HCT116 (cell line): Measurements from ENCODE around the gene COL1A1. TPM values are rescaled to one million over a fixed set of nuclear protein-coding genes. Genes with fewer than 3 reads are reported as not detected.

Experiments
- ATAC-seq: fragments of 200-7000 bp; cut with Tn5 transposase; 2 replicates; pipeline ENCODE4 v1.9.1; 2020; ENCODE audit warnings: mild to moderate bottlenecking, moderate library complexity
- BruUV-seq: library from RNA; stranded (reverse); fragments of 400-500 nt; replicated peaks from 2 replicates; lab custom pipeline; 2021; lab: Mats Ljungman, UMichigan
- CTCF ChIA-PET: fragments of 300-600 bp; sonication (Branson Sonifier 250); formaldehyde crosslinking; loops from one replicate; lab custom pipeline; 2021; ENCODE audit warnings: antibody characterized with exemption; lab: Charles Lee
- POLR2A ChIA-PET: fragments of 300-600, 350-600 bp; sonication (Branson Sonifier 250); formaldehyde crosslinking; loops from one replicate; lab custom pipeline; 2021; ENCODE audit warnings: antibody characterized with exemption; lab: Charles Lee
- RAD21 ChIA-PET, 2 experiments: fragments of 300-600 bp; sonication (Branson Sonifier 250); formaldehyde crosslinking; loops; one replicate each; lab custom pipeline; 2023; ENCODE audit warnings: low total read pairs in 2 of 2; ENCODE audit not compliant: uncharacterized antibody in 2 of 2, unreplicated experiment in 2 of 2, low non-redundant PET in 1 of 2; lab: Charles Lee
- DNase-seq: peaks from one replicate; pipeline ENCODE4 v3.0.0-alpha.2; 2010; ENCODE audit warnings: low read depth, low spot score
- H2AFZ ChIP-seq: fragments of 200-600 bp; shearing (Covaris generic), sonication (generic); 2 replicates; pipeline ENCODE4 v1.6.1; 2017; ENCODE audit warnings: low read depth, mixed run types, mixed read lengths, antibody characterized with exemption, low read length; ENCODE audit not compliant: poor library complexity, severe bottlenecking
- H3K27ac ChIP-seq: 2 replicates; pipeline ENCODE4 v1.5.1; 2012; ENCODE audit warnings: low read depth, low read length
- H3K27me3 ChIP-seq: fragments of 200-600 bp; sonication (generic); 2 replicates; pipeline ENCODE4 v1.6.1; 2016; ENCODE audit warnings: mixed run types, low read length, mixed read lengths; ENCODE audit not compliant: insufficient read depth
- H3K36me3 ChIP-seq, 2 experiments: fragments of 200-500 bp in 1 of 2; fragments of 200-600 bp in 1 of 2; sonication (Bioruptor generic) in 1 of 2; sonication (generic) in 1 of 2; 2 replicates each; pipeline versions ENCODE4 v1.5.1 to v1.6.1; 2014 to 2016; ENCODE audit warnings: low read length in 2 of 2, inconsistent platforms in 1 of 2, mixed read lengths in 1 of 2, mixed run types in 1 of 2; ENCODE audit not compliant: insufficient read depth in 2 of 2, control insufficient read depth in 1 of 2
- H3K4me1 ChIP-seq, 2 experiments: fragments of 200-600 bp in 1 of 2; sonication (generic) in 1 of 2; 2 replicates each; pipeline versions ENCODE4 v1.5.1 to v1.6.1; 2012 to 2017; ENCODE audit warnings: low read length in 2 of 2, inconsistent platforms in 1 of 2, mild to moderate bottlenecking in 1 of 2, mixed read lengths in 1 of 2, mixed run types in 1 of 2, moderate library complexity in 1 of 2; ENCODE audit not compliant: insufficient read depth in 2 of 2, control insufficient read depth in 1 of 2
- H3K4me2 ChIP-seq: fragments of 200-600 bp; sonication (generic); 2 replicates; pipeline ENCODE4 v1.6.1; 2017; ENCODE audit warnings: mixed run types, low read length, mixed read lengths
- H3K4me3 ChIP-seq, 2 experiments: fragments of 200-600 bp in 1 of 2; sonication (generic) in 1 of 2; replicated peaks in 1 of 2; 2 replicates each; pipeline ENCODE4 v1.5.1; 2011 to 2016; ENCODE audit warnings: low read length in 2 of 2, control low read depth in 1 of 2, low read depth in 1 of 2, mild to moderate bottlenecking in 1 of 2, mixed read lengths in 1 of 2, mixed run types in 1 of 2
- H3K79me2 ChIP-seq: fragments of 200-600 bp; sonication (generic); 2 replicates; pipeline ENCODE4 v1.6.1; 2017; ENCODE audit warnings: mild to moderate bottlenecking, mixed run types, low read length, moderate library complexity, mixed read lengths; ENCODE audit not compliant: insufficient read depth
- H3K9ac ChIP-seq: fragments of 200-600 bp; sonication (generic); 2 replicates; pipeline ENCODE4 v1.6.1; 2016; ENCODE audit warnings: low read length, mixed read lengths
- H3K9me2 ChIP-seq: fragments of 200-600 bp; sonication (generic), shearing (Covaris generic); 2 replicates; pipeline ENCODE4 v1.6.1; 2017; ENCODE audit warnings: mixed run types, mild to moderate bottlenecking, moderate library complexity; ENCODE audit not compliant: insufficient read depth
- H3K9me3 ChIP-seq, 2 experiments: fragments of 200-500 bp in 1 of 2; fragments of 200-600 bp in 1 of 2; sonication (Bioruptor generic) in 1 of 2; sonication (generic) in 1 of 2; 2 replicates each; pipeline ENCODE4 v1.6.1; 2014 to 2017; ENCODE audit warnings: low read length in 2 of 2, mixed read lengths in 2 of 2, inconsistent platforms in 1 of 2, low read depth in 1 of 2, mild to moderate bottlenecking in 1 of 2, mixed run types in 1 of 2, moderate library complexity in 1 of 2; ENCODE audit not compliant: control insufficient read depth in 1 of 2, insufficient read depth in 1 of 2
- H4K20me1 ChIP-seq: fragments of 200-600 bp; sonication (generic), shearing (Covaris generic); 2 replicates; pipeline ENCODE4 v1.6.1; 2017; ENCODE audit warnings: mixed run types, mild to moderate bottlenecking, moderate library complexity; ENCODE audit not compliant: insufficient read depth
- ATF3 ChIP-seq: IDR thresholded peaks from 2 replicates; pipeline ENCODE4 v1.6.1; 2012
- EGR1 ChIP-seq: IDR thresholded peaks from 2 replicates; pipeline ENCODE4 v1.6.1; 2012; ENCODE audit warnings: low read depth
- EZH2 ChIP-seq: fragments of 200-600 bp; sonication (generic); IDR thresholded peaks from 2 replicates; pipeline ENCODE4 v1.6.1; 2017; ENCODE audit warnings: antibody characterized with exemption, mixed run types
- EZH2phosphoT487 ChIP-seq: fragments of 200-600 bp; IDR thresholded peaks from 2 replicates; pipeline ENCODE4 v1.6.1; 2018; ENCODE audit warnings: antibody characterized with exemption, borderline replicate concordance
- FOSL1 ChIP-seq: IDR thresholded peaks from 2 replicates; pipeline ENCODE4 v1.6.1; 2012; ENCODE audit warnings: low read depth
- POLR2A ChIP-seq: IDR thresholded peaks from 2 replicates; pipeline ENCODE4 v1.7.0; 2011; ENCODE audit warnings: borderline replicate concordance; ENCODE audit not compliant: insufficient read depth, insufficient read length; ENCODE audit errors: extremely low read depth
- RAD21 ChIP-seq: IDR thresholded peaks from 2 replicates; pipeline ENCODE4 v1.6.1; 2012; ENCODE audit warnings: low read depth, mild to moderate bottlenecking
- SIN3A ChIP-seq: IDR thresholded peaks from 2 replicates; pipeline ENCODE4 v1.6.1; 2012; ENCODE audit warnings: low read depth
- TCF7L2 ChIP-seq: IDR thresholded peaks from 2 replicates; pipeline ENCODE4 v1.7.0; 2011; ENCODE audit warnings: borderline replicate concordance, inconsistent platforms; ENCODE audit not compliant: insufficient read depth, insufficient read length; ENCODE audit errors: extremely low read depth
- YY1 ChIP-seq: IDR thresholded peaks from 2 replicates; pipeline ENCODE4 v1.6.1; 2011; ENCODE audit warnings: low read length, low read depth, moderate library complexity, mild to moderate bottlenecking; ENCODE audit not compliant: insufficient replicate concordance; ENCODE audit errors: extremely low read depth
- ZFX ChIP-seq: fragments of 450-650 bp; IDR thresholded peaks from 2 replicates; pipeline ENCODE4 v1.6.1; 2017
- ZNF274 ChIP-seq: fragments of 200-500 bp; sonication (Bioruptor generic); IDR thresholded peaks from 2 replicates; pipeline ENCODE4 v1.6.1; 2014; ENCODE audit warnings: mild to moderate bottlenecking, low read depth, low read length, inconsistent platforms
- intact Hi-C: fragments of 100-400 bp; cut with micrococcal nuclease; formaldehyde crosslinking; loops from 2 replicates; pipeline ENCODE4 v1.10.0; 2022
- total RNA-seq: library from RNA; stranded (reverse); gene quantifications from one replicate; pipeline ENCODE4 v1.2.1, GENCODE V29; 2021; ENCODE audit not compliant: unreplicated experiment

COL1A1 gene
- total RNA-seq, 1 experiment from 2014 or later, result 33.6 TPM

- intact Hi-C loops, result no loop called here
- Histone ChIP-seq H3K9me3 (no peaks in the 10 kb centered on the region), H3K79me2 (no peaks in the 10 kb centered on the region), H3K4me2 (no peak overlapping the region), H3K36me3 (peaks cover 0 to 15% of the 10 kb centered on the region in 2 experiments; a peak in 2 of 4 replicates), H3K4me3 (no peak overlapping the region), H4K20me1 (no peaks in the 10 kb centered on the region), H3K9ac (no peak overlapping the region), H3K9me2 (no peaks in the 10 kb centered on the region), H2AFZ (no peak overlapping the region), H3K4me1 (no peaks in the 10 kb centered on the region), H3K27ac (no peak overlapping the region), H3K27me3 (no peaks in the 10 kb centered on the region)
- TF ChIP-seq ZFX, result no peak
- TF ChIP-seq EZH2phosphoT487, result no peak
- no peak for TF ChIP-seq ATF3
- no peak for TF ChIP-seq EGR1
- no peak for TF ChIP-seq FOSL1
- TF ChIP-seq ZNF274, result no peak
- no peak for TF ChIP-seq RAD21
- TF ChIP-seq EZH2, result no peak
- TF ChIP-seq SIN3A, result no peak
- no peak for TF ChIP-seq YY1
- TF ChIP-seq POLR2A, result no peak
- no peak for TF ChIP-seq TCF7L2
- ChIA-PET RAD21 (interaction anchor here in 1 of 2 experiments (0.8 kb wide), 1 partner anchor 103 kb away, joined by 4 read pairs; no protein-coding TSS in a partner anchor), CTCF (no interaction called here), POLR2A (no interaction called here)
- BruUV-seq, result no TSS peak
- DNase-seq (no peak), ATAC-seq (no peak)
Observed at GRCh38 chr17:50191359-50192143, 9.9 kb downstream of the COL1A1 start.
